Spleen (tissue), 7 donors: Measurements from ENCODE around the gene UBE2G1.

Experiments
- CTCF ChIP-seq, 11 experiments: fragments of 200-600 bp in 7 of 11; fragments of 450-650 bp in 4 of 11; sonication (generic) in 4 of 11; IDR thresholded peaks in 8 of 11; conservative IDR thresholded peaks in 3 of 11; 1 replicate in 7 of 11; 2 replicates in 4 of 11; pipeline versions ENCODE4 v1.4.0 to v1.8.0; 2016 to 2021; ENCODE audit warnings: antibody characterized with exemption in 11 of 11, inconsistent platforms in 4 of 11, mild to moderate bottlenecking in 1 of 11
- POLR2AphosphoS5 ChIP-seq, 3 donors: sonication (generic); formaldehyde crosslinking; IDR thresholded peaks; one replicate each; pipeline ENCODE4 v1.5.1; 2017; ENCODE audit warnings: antibody characterized with exemption in 3 of 3
- donor health status: DM: no; HTN: no; CAD: no; lungs with moderate emphysema.
- donor health status: DM: no; HTN: no; CAD: no.
- donor health status: DM: no; HTN: no; CAD: no.

- TF ChIP-seq POLR2AphosphoS5 (IDR thresholded peaks at IDR 0.05) (no peak), CTCF (IDR thresholded peaks at IDR 0.05 in 8 of 11, conservative IDR thresholded peaks at IDR 0.05 in 3 of 11) (no peak)
Observed at GRCh38 chr17:4405699-4406098, 39.2 kb upstream of the UBE2G1 start.
